Testis (tissue), 2 donors: ENCODE results near the gene ULBP2.
A peak's percentile ranks its signal among the peaks of the same experiment; 100 is the strongest.

Experiments used
- CTCF ChIP-seq, 3 experiments: fragments of 450-650 bp in 2 of 3; fragments of 200-600 bp in 1 of 3; sonication (generic) in 1 of 3; IDR thresholded peaks; one replicate each; pipeline ENCODE4 v1.5.1; 2016 to 2019; ENCODE audit warnings: antibody characterized with exemption in 3 of 3, mild to moderate bottlenecking in 2 of 3, moderate library complexity in 1 of 3
- POLR2A ChIP-seq: fragments of 450-650 bp; IDR thresholded peaks from one replicate; pipeline ENCODE4 v1.6.1; 2017; ENCODE audit warnings: antibody characterized with exemption, mild to moderate bottlenecking, moderate library complexity

GRCh38 chr6:149925974-149926777 is 15.6 kb upstream of the ULBP2 start:
- peak; percentile 87 to 98 (median 94) for TF ChIP-seq CTCF (IDR thresholded peaks at IDR 0.05)
- no peak for TF ChIP-seq POLR2A
